GM12878 (cell line): Measurements from ENCODE around the gene SYNGR1.

ENCODE experiments used
- CHD2 ChIP-seq: IDR thresholded peaks from 2 replicates; pipeline ENCODE4 v1.6.1; 2011; ENCODE audit warnings: low read depth, low read length, improper control_type of control experiment, borderline replicate concordance
- ESRRA ChIP-seq: IDR thresholded peaks from 2 replicates; pipeline ENCODE4 v1.6.1; 2012; ENCODE audit warnings: mild to moderate bottlenecking, low read length, improper control_type of control experiment
- POLR2A ChIP-seq: IDR thresholded peaks from 2 replicates; pipeline ENCODE4 v1.6.1; 2011; ENCODE audit warnings: low read depth, mild to moderate bottlenecking, low read length
- SRF ChIP-seq, 2 experiments: IDR thresholded peaks; 2 replicates each; pipeline ENCODE4 v1.6.1; 2011; ENCODE audit warnings: low read depth in 2 of 2, low read length in 2 of 2, mild to moderate bottlenecking in 1 of 2, moderate library complexity in 1 of 2
- ZBED1 ChIP-seq: IDR thresholded peaks from 2 replicates; pipeline ENCODE4 v1.6.1; 2016; ENCODE audit warnings: borderline replicate concordance
- TF ChIP-seq, protein P1 (sequence below): IDR thresholded peaks from 2 replicates; pipeline ENCODE4 v1.6.1; 2011; ENCODE audit warnings: low read depth, low read length, improper control_type of control experiment, borderline replicate concordance
- TF ChIP-seq, protein P2 (sequence below), 3 experiments: IDR thresholded peaks in 2 of 3; conservative IDR thresholded peaks in 1 of 3; 2 replicates each; pipeline ENCODE4 v1.5.1; 2011; ENCODE audit warnings: low read depth in 3 of 3, low read length in 3 of 3, mild to moderate bottlenecking in 3 of 3, control low read depth in 2 of 3, moderate library complexity in 2 of 3, inconsistent platforms in 1 of 3, mixed read lengths in 1 of 3; ENCODE audit not compliant: control insufficient read depth in 2 of 3, insufficient read depth in 1 of 3; ENCODE audit errors: extremely low read depth in 1 of 3
- TF ChIP-seq, protein P3 (sequence below): fragments of 450-650 bp; IDR thresholded peaks from 2 replicates; pipeline ENCODE4 v1.6.1; 2017; ENCODE audit warnings: antibody characterized with exemption, mild to moderate bottlenecking, moderate library complexity

DNA sequence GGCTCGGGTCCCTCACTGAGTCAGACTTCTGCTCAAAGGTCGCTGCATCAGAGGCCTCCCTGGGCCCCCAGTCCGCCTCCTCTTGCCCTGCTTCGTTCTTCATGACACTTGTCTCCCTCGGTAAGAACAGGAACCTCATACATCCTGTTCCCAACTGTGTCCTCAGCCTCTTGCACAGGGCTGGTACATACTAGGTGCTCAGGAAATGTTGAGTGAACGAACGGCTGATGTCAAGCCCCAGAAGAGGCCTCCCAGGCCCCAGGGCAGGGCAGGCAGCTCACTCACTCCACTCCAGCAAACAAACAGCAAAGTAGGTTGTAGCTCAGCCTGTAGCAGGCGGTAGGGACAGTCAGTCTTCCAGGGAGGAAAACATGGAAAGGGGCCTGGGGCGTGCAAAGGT lies 17.2 kb downstream of the SYNGR1 start:
- TF ChIP-seq, protein P1, sequence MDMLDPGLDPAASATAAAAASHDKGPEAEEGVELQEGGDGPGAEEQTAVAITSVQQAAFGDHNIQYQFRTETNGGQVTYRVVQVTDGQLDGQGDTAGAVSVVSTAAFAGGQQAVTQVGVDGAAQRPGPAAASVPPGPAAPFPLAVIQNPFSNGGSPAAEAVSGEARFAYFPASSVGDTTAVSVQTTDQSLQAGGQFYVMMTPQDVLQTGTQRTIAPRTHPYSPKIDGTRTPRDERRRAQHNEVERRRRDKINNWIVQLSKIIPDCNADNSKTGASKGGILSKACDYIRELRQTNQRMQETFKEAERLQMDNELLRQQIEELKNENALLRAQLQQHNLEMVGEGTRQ = no peak
- TF ChIP-seq POLR2A = no peak
- TF ChIP-seq CHD2 = no peak
- TF ChIP-seq, protein P2, sequence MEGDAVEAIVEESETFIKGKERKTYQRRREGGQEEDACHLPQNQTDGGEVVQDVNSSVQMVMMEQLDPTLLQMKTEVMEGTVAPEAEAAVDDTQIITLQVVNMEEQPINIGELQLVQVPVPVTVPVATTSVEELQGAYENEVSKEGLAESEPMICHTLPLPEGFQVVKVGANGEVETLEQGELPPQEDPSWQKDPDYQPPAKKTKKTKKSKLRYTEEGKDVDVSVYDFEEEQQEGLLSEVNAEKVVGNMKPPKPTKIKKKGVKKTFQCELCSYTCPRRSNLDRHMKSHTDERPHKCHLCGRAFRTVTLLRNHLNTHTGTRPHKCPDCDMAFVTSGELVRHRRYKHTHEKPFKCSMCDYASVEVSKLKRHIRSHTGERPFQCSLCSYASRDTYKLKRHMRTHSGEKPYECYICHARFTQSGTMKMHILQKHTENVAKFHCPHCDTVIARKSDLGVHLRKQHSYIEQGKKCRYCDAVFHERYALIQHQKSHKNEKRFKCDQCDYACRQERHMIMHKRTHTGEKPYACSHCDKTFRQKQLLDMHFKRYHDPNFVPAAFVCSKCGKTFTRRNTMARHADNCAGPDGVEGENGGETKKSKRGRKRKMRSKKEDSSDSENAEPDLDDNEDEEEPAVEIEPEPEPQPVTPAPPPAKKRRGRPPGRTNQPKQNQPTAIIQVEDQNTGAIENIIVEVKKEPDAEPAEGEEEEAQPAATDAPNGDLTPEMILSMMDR (IDR thresholded peaks at IDR 0.05 in 2 of 3, conservative IDR thresholded peaks at IDR 0.05 in 1 of 3; ENCODE audit: control insufficient read depth in 2 of 3, extremely low read depth in 1 of 3, insufficient read depth in 1 of 3, low read depth in 3 of 3, low read length in 3 of 3) = no peak
- TF ChIP-seq ESRRA = no peak
- TF ChIP-seq, protein P3, sequence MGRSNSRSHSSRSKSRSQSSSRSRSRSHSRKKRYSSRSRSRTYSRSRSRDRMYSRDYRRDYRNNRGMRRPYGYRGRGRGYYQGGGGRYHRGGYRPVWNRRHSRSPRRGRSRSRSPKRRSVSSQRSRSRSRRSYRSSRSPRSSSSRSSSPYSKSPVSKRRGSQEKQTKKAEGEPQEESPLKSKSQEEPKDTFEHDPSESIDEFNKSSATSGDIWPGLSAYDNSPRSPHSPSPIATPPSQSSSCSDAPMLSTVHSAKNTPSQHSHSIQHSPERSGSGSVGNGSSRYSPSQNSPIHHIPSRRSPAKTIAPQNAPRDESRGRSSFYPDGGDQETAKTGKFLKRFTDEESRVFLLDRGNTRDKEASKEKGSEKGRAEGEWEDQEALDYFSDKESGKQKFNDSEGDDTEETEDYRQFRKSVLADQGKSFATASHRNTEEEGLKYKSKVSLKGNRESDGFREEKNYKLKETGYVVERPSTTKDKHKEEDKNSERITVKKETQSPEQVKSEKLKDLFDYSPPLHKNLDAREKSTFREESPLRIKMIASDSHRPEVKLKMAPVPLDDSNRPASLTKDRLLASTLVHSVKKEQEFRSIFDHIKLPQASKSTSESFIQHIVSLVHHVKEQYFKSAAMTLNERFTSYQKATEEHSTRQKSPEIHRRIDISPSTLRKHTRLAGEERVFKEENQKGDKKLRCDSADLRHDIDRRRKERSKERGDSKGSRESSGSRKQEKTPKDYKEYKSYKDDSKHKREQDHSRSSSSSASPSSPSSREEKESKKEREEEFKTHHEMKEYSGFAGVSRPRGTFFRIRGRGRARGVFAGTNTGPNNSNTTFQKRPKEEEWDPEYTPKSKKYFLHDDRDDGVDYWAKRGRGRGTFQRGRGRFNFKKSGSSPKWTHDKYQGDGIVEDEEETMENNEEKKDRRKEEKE = no peak
- no peak for TF ChIP-seq ZBED1
- TF ChIP-seq SRF (IDR thresholded peaks at IDR 0.05; ENCODE audit: low read depth in 2 of 2, low read length in 2 of 2) = no peak
